GM12891 (cell line): ENCODE data around the gene MRPL12.
A peak's percentile ranks its signal among the peaks of the same experiment; 100 is the strongest.

Source experiments
- POLR2A ChIP-seq: IDR thresholded peaks from 2 replicates; pipeline ENCODE4 v1.6.1; 2011; ENCODE audit warnings: low read depth, low read length, control low read depth
- POLR2AphosphoS5 ChIP-seq: IDR thresholded peaks from 2 replicates; pipeline ENCODE4 v1.6.1; 2011; ENCODE audit warnings: low read depth, low read length, control low read depth
- POU2F2 ChIP-seq: IDR thresholded peaks from 2 replicates; pipeline ENCODE4 v1.6.1; 2011; ENCODE audit warnings: low read depth, mild to moderate bottlenecking, control low read depth, low read length, moderate library complexity

DNA sequence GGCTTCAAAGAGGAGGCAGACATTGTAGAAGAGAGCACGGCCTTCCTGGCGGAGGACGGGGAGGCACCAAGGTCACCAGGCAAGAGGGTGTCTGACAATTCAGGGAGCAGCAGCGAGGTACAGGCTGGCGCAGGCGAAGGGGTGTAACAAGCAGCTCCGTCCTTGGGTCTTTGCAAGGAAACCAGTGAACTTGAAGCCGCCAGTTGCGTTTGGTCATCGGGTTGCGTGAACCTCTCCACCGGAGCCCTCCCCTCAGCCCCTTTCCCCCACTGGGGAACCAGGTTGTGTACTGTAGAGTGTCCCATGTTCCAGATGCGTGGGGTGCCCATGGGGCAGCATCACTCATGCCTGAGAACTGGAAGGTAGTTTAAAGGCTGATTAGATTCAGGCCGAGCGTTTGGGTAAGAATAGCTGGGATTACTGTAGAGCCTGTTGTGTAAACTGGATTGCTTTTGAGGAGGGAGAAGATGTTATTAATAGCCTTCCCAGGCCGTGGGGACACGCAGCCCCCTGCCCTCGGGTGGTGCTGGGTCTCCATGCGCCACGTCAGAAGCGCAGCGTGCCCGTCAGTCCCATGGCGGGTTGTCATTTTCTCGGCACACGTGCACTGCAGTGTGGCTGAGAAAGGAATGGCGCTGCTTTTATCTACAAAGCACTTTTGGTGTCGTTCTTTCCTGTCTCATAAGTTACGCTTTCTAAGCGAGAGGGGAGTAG, 2.5 kb downstream of the MRPL12 start:
- TF ChIP-seq POLR2A: no peak
- 0 out of 2 replicates have a peak, but pooled peaks have one; percentile 33 for TF ChIP-seq POLR2AphosphoS5
- TF ChIP-seq POU2F2: no peak
